Thoracic aorta (tissue), 2 donors: ENCODE results near the gene ORMDL3. TPM values are rescaled to one million over a fixed set of nuclear protein-coding genes. Genes with fewer than 3 reads are reported as not detected.

Source experiments
- total RNA-seq, 2 donors: library from RNA; depleted of rRNA; stranded (reverse); fragments of >200 nt; gene quantifications; one replicate each; pipeline versions ENCODE4 v1.1.0 to v1.2.3, GENCODE V29; 2016

ORMDL3 gene
- total RNA-seq, 2 donors from 2014 or later, result 43.3 to 64.0 TPM

Other genes starting within 250 kb of the ORMDL3 start
- gene PGAP3, start 239.5 kb downstream of the ORMDL3 start, total RNA-seq, result 10 to 100 TPM; 19.9 to 27.2 TPM
- 10 to 100 TPM; 88.1 to 94.7 TPM for gene ERBB2, start 227.5 kb downstream of the ORMDL3 start, total RNA-seq
- gene MIEN1, start 197.1 kb downstream of the ORMDL3 start, total RNA-seq, result 10 to 100 TPM; 27.1 to 30.3 TPM
- gene GRB7, start 189.7 kb downstream of the ORMDL3 start, total RNA-seq, result 1 to 10 TPM in 1 of 2 donors, under 1 TPM in 1; 0.85 to 1.4 TPM
- gene IKZF3, start 63.3 kb downstream of the ORMDL3 start, total RNA-seq, result 1 to 10 TPM; 4.8 to 5.6 TPM
- not detected for gene ZPBP2, start 59.4 kb downstream of the ORMDL3 start, total RNA-seq
- 10 to 100 TPM in 1 of 2 donors, 1 to 10 TPM in 1; 8.3 to 16.0 TPM for gene GSDMB, start 9.0 kb downstream of the ORMDL3 start, total RNA-seq
- not detected for gene LRRC3C, start 131 bp upstream of the ORMDL3 start, total RNA-seq
- 1 to 10 TPM in 1 of 2 donors, under 1 TPM in 1; 0.68 to 1.2 TPM for gene GSDMA, start 35.4 kb upstream of the ORMDL3 start, total RNA-seq
- gene PSMD3, start 53.2 kb upstream of the ORMDL3 start, total RNA-seq, result 10 to 100 TPM; 68.8 to 74.2 TPM
- gene CSF3, start 87.8 kb upstream of the ORMDL3 start, total RNA-seq, result 10 to 100 TPM in 1 of 2 donors, not detected in 1; 43.2 TPM
- 10 to 100 TPM; 72.0 to 82.9 TPM for gene MED24, start 126.8 kb upstream of the ORMDL3 start, total RNA-seq
- 10 to 100 TPM; 64.8 to 75.0 TPM for gene THRA, start 135.4 kb upstream of the ORMDL3 start, total RNA-seq
- 10 to 100 TPM; 10.3 to 29.1 TPM for gene NR1D1, start 173.0 kb upstream of the ORMDL3 start, total RNA-seq
- 100 to 1,000 TPM in 1 of 2 donors, 10 to 100 TPM in 1; 69.3 to 107 TPM for gene MSL1, start 194.4 kb upstream of the ORMDL3 start, total RNA-seq
- 100 to 1,000 TPM in 1 of 2 donors, 10 to 100 TPM in 1; 81.8 to 108 TPM for gene CASC3, start 212.9 kb upstream of the ORMDL3 start, total RNA-seq
- gene RAPGEFL1, start 249.9 kb upstream of the ORMDL3 start, total RNA-seq, result 10 to 100 TPM in 1 of 2 donors, 1 to 10 TPM in 1; 7.3 to 21.7 TPM